Neural progenitor cell (in vitro differentiated cells): ENCODE data around the gene MEIOSIN. TPM values are rescaled to one million over a fixed set of nuclear protein-coding genes. Genes with fewer than 3 reads are reported as not detected.

Source experiments
- DNase-seq: peaks from one replicate; pipeline ENCODE4 v3.0.0-alpha.2; 2016; ENCODE audit warnings: low spot score
- H2AFZ ChIP-seq: fragments of 200-600 bp; sonication (generic); replicated peaks from 2 replicates; pipeline ENCODE4 v1.6.1; 2016; ENCODE audit warnings: antibody characterized with exemption
- H3F3A ChIP-seq: fragments of 200-600 bp; sonication (generic); 2 replicates; pipeline ENCODE4 v1.6.1; 2016; ENCODE audit warnings: antibody characterized with exemption, low read depth
- H3K27ac ChIP-seq: fragments of 200-600 bp; sonication (generic); 2 replicates; pipeline ENCODE4 v1.5.1; 2016; ENCODE audit warnings: mild to moderate bottlenecking
- H3K27me3 ChIP-seq: fragments of 200-600 bp; sonication (generic); 2 replicates; pipeline ENCODE4 v1.6.1; 2016; ENCODE audit warnings: mild to moderate bottlenecking, moderate library complexity
- H3K36me3 ChIP-seq: fragments of 200-600 bp; sonication (generic); 2 replicates; pipeline ENCODE4 v1.5.1; 2016
- H3K4me1 ChIP-seq: fragments of 200-600 bp; sonication (generic); 2 replicates; pipeline ENCODE4 v1.6.1; 2016; ENCODE audit warnings: mixed run types
- H3K4me2 ChIP-seq: fragments of 200-600 bp; sonication (generic); 2 replicates; pipeline ENCODE4 v1.6.1; 2016
- H3K4me3 ChIP-seq: fragments of 200-600 bp; sonication (generic); 2 replicates; pipeline ENCODE4 v1.5.1; 2016
- H3K79me2 ChIP-seq: fragments of 200-600 bp; sonication (generic); 2 replicates; pipeline ENCODE4 v1.6.1; 2016; ENCODE audit warnings: low read depth
- H3K9ac ChIP-seq: fragments of 200-600 bp; sonication (generic); 2 replicates; pipeline ENCODE4 v1.6.1; 2016
- H3K9me3 ChIP-seq: fragments of 200-600 bp; sonication (generic); 2 replicates; pipeline ENCODE4 v1.5.1; 2016; ENCODE audit warnings: low read depth
- H4K20me1 ChIP-seq: fragments of 200-600 bp; sonication (generic); 2 replicates; pipeline ENCODE4 v1.6.1; 2016; ENCODE audit warnings: low read depth
- H3K27ac Mint-ChIP-seq: 3 replicates; pipeline ENCODE4 v1.8.0; 2021; ENCODE audit warnings: mixed read lengths
- H3K27me3 Mint-ChIP-seq: 2 replicates; pipeline ENCODE4 v1.8.0; 2022; ENCODE audit warnings: low read depth, mild to moderate bottlenecking, inconsistent platforms, moderate library complexity, mixed read lengths; ENCODE audit not compliant: insufficient read depth
- H3K36me3 Mint-ChIP-seq: 3 replicates; pipeline ENCODE4 v1.8.0; 2021; ENCODE audit warnings: mixed read lengths
- H3K4me1 Mint-ChIP-seq: 3 replicates; pipeline ENCODE4 v1.8.0; 2021; ENCODE audit warnings: mixed read lengths
- H3K4me3 Mint-ChIP-seq: 3 replicates; pipeline ENCODE4 v1.8.0; 2021; ENCODE audit warnings: mild to moderate bottlenecking, moderate library complexity, mixed read lengths
- H3K9me3 Mint-ChIP-seq: 3 replicates; pipeline ENCODE4 v1.8.0; 2020; ENCODE audit warnings: mixed read lengths
- EZH2 ChIP-seq: fragments of 200-600 bp; sonication (generic); IDR thresholded peaks from 2 replicates; pipeline ENCODE4 v1.6.1; 2017; ENCODE audit warnings: antibody characterized with exemption, mild to moderate bottlenecking, moderate library complexity
- EZH2phosphoT487 ChIP-seq: fragments of 200-600 bp; sonication (generic); IDR thresholded peaks from 2 replicates; pipeline ENCODE4 v1.6.1; 2017; ENCODE audit warnings: antibody characterized with exemption
- total RNA-seq: library from RNA; depleted of rRNA; stranded (reverse); fragments of >200 nt; gene quantifications from 2 replicates; pipeline ENCODE4 v1.2.3, GENCODE V29; 2015; ENCODE audit warnings: low replicate concordance
- TF ChIP-seq, protein P1 (sequence below): fragments of 200-600 bp; sonication (generic); IDR thresholded peaks from 2 replicates; pipeline ENCODE4 v1.5.1; 2017; ENCODE audit warnings: antibody characterized with exemption, mild to moderate bottlenecking

Gene MEIOSIN
- total RNA-seq, 1 donor from 2014 or later, result not detected

DNA sequence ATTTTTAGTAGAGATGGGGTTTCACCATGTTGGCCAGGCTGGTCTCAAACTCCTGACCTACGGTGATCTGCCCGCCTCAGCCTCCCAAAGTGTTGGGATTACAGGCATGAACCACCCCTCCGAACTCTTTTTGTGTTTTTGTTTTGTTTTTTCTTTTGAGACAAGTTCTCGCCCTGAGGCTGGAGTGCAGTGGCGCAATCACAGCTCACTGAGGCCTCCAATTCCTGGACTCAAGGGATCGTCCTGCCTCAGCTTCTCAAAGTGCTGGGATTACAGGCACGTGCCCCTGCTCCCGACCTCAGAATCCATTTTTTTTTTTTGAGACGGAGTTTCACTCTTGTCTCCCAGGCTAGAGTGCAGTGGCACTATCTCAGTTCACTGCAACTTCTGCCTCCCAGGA, 24.5 kb downstream of the MEIOSIN start:
- peaks cover 4% of the 10 kb centered on the region for H3K27me3 Mint-ChIP-seq
- H3K27me3 ChIP-seq, result no peaks in the 10 kb centered on the region
- TF ChIP-seq, protein P1, sequence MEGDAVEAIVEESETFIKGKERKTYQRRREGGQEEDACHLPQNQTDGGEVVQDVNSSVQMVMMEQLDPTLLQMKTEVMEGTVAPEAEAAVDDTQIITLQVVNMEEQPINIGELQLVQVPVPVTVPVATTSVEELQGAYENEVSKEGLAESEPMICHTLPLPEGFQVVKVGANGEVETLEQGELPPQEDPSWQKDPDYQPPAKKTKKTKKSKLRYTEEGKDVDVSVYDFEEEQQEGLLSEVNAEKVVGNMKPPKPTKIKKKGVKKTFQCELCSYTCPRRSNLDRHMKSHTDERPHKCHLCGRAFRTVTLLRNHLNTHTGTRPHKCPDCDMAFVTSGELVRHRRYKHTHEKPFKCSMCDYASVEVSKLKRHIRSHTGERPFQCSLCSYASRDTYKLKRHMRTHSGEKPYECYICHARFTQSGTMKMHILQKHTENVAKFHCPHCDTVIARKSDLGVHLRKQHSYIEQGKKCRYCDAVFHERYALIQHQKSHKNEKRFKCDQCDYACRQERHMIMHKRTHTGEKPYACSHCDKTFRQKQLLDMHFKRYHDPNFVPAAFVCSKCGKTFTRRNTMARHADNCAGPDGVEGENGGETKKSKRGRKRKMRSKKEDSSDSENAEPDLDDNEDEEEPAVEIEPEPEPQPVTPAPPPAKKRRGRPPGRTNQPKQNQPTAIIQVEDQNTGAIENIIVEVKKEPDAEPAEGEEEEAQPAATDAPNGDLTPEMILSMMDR, result no peak
- TF ChIP-seq EZH2phosphoT487, result no peak
- no peak for TF ChIP-seq EZH2
- no peak overlapping the region for H3K4me2 ChIP-seq
- H3K4me1 Mint-ChIP-seq, result peaks cover 3% of the 10 kb centered on the region
- H3K27ac Mint-ChIP-seq, result no peak overlapping the region
- no peak overlapping the region for H3K4me3 ChIP-seq
- H3K27ac ChIP-seq, result no peak overlapping the region
- H2AFZ ChIP-seq, result no peak overlapping the region
- H3K9me3 ChIP-seq, result no peaks in the 10 kb centered on the region
- H3F3A ChIP-seq, result no peaks in the 10 kb centered on the region
- no peaks in the 10 kb centered on the region for H4K20me1 ChIP-seq
- H3K9ac ChIP-seq, result no peak overlapping the region
- H3K36me3 Mint-ChIP-seq, result no peaks in the 10 kb centered on the region
- H3K9me3 Mint-ChIP-seq, result no peaks in the 10 kb centered on the region
- no peaks in the 10 kb centered on the region for H3K79me2 ChIP-seq
- DNase-seq, result no peak
- no peaks in the 10 kb centered on the region for H3K4me1 ChIP-seq
- no peak overlapping the region for H3K4me3 Mint-ChIP-seq
- H3K36me3 ChIP-seq, result no peaks in the 10 kb centered on the region

DNA sequence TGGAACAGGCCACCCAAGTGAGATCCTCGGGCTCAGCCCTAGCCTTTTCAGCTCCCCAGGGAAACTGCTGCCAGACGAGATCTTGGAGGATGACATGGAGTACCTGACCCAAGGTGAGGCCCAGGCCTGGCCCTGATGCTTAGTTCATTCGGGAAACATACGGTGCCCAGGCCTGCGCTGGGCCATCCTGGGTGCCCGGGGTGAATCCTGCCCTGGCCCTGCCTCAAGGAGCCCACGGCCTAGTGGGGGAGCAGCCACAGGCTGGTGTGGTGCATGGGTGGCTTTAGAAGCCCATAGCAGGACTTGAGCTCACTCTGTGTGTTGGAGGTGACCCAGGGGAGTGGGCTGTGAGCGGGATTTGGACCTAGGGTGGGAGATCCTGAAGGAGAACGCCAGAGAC, 25.7 kb downstream of the MEIOSIN start:
- no peaks in the 10 kb centered on the region for H3K36me3 Mint-ChIP-seq
- H3K9me3 ChIP-seq, result no peaks in the 10 kb centered on the region
- H3K27ac Mint-ChIP-seq, result no peak overlapping the region
- H3K4me3 ChIP-seq, result no peak overlapping the region
- H3K27me3 ChIP-seq, result no peaks in the 10 kb centered on the region
- H3K4me1 ChIP-seq, result peaks cover 4% of the 10 kb centered on the region
- H3K36me3 ChIP-seq, result no peaks in the 10 kb centered on the region
- H3K27me3 Mint-ChIP-seq, result peaks cover 6% of the 10 kb centered on the region
- DNase-seq, result no peak
- H4K20me1 ChIP-seq, result no peaks in the 10 kb centered on the region
- no peak overlapping the region for H3K9ac ChIP-seq
- H3K27ac ChIP-seq, result no peak overlapping the region
- H2AFZ ChIP-seq, result no peak overlapping the region
- no peak overlapping the region for H3K4me2 ChIP-seq
- no peak overlapping the region for H3K4me3 Mint-ChIP-seq
- no peaks in the 10 kb centered on the region for H3K79me2 ChIP-seq
- H3K4me1 Mint-ChIP-seq, result no peaks in the 10 kb centered on the region
- H3K9me3 Mint-ChIP-seq, result no peaks in the 10 kb centered on the region
- H3F3A ChIP-seq, result no peaks in the 10 kb centered on the region
- TF ChIP-seq EZH2, result no peak
- TF ChIP-seq EZH2phosphoT487, result no peak
- TF ChIP-seq, protein P1, result no peak

DNA sequence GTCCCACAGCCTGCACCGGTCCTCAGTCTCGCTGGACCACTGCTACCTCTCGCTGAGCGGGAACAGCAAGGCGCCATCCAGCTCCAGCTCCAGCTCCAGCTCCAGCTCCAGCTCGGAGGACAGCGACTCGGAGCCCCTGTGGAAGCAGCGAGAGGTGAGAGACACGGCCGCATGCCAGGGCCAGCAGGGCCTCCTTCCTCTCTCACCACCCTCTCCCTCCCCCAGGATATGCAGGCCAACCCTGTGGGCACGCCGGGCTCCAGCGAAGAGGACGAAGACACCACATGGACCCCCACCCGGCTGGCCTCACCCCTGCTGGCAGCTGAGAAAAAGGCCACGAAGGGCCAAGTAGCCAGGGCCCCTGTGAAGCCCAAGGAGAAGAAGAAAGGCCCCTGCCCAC, 28.5 kb downstream of the MEIOSIN start:
- H4K20me1 ChIP-seq, result peaks cover 6% of the 10 kb centered on the region
- H3K27ac ChIP-seq, result no peak overlapping the region
- H3K4me3 ChIP-seq, result no peak overlapping the region
- H3K4me2 ChIP-seq, result no peak overlapping the region
- no peak for DNase-seq
- no peaks in the 10 kb centered on the region for H3K27me3 ChIP-seq
- Mint-ChIP-seq H3K27ac (no peak overlapping the region), H3K27me3 (peaks cover 6% of the 10 kb centered on the region), H3K36me3 (no peaks in the 10 kb centered on the region), H3K9me3 (no peaks in the 10 kb centered on the region), H3K4me1 (peaks cover 12% of the 10 kb centered on the region), H3K4me3 (no peak overlapping the region)
- peaks cover 6% of the 10 kb centered on the region for H3F3A ChIP-seq
- no peak overlapping the region for H2AFZ ChIP-seq
- TF ChIP-seq, protein P1, result no peak
- TF ChIP-seq EZH2 (no peak), EZH2phosphoT487 (no peak)
- H3K9me3 ChIP-seq, result no peaks in the 10 kb centered on the region
- H3K36me3 ChIP-seq, result no peaks in the 10 kb centered on the region
- H3K9ac ChIP-seq, result no peak overlapping the region
- H3K4me1 ChIP-seq, result peaks cover 24% of the 10 kb centered on the region
- peaks cover 5% of the 10 kb centered on the region for H3K79me2 ChIP-seq
